HFF-Myc (cell line): Measurements from ENCODE around the gene TFIP11.

ENCODE experiments used
- DNase-seq: peaks from one replicate; pipeline ENCODE4 v3.0.0-alpha.2; 2011; ENCODE audit warnings: low read depth; ENCODE audit errors: extremely low read depth
- H3K4me3 ChIP-seq: replicated peaks from 2 replicates; pipeline ENCODE4 v1.5.1; 2011; ENCODE audit warnings: low read depth, mild to moderate bottlenecking, control low read depth, low read length
- CTCF ChIP-seq: IDR thresholded peaks from 2 replicates; pipeline ENCODE4 v1.5.1; 2012; ENCODE audit warnings: mild to moderate bottlenecking, low read depth, low read length, control low read depth; ENCODE audit errors: missing control alignments

The TFIP11 gene

GRCh38 chr22:26542831-26543230, 30.6 kb upstream of the TFIP11 start:
- TF ChIP-seq CTCF = no peak
- H3K4me3 ChIP-seq = no peak overlapping the region
- DNase-seq = no peak

DNA sequence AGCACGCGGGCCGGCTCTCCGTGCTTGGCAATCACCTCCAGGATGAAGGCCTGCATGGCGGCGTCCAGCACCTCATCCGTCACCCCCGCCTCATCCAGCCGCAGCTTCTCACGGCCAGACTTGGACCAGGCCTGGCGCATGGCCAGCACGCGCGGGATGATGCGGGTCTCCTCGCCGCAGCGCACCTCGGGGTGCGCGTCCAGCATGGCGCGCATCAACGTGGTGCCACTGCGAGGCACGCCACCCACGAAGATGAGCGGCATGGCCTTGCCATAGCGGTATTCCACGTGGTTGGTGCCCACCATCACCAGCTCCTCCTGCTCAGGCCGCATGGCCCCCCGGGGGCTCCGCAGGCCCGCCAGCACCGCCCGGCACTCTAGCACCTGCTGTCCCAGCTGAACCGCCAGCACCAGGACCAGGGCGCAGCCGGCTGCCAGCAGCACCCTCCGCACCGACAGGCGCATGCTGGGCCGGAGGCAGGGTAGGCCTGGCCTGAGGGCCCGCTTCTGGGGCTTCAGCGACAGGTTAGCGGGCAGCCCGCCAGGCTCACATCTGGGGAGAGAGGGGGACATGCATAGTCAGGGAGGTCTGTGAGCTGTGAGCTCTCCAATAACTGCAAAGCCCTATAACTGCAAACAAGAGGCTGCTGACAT, 29.0 kb upstream of the TFIP11 start:
- H3K4me3 ChIP-seq = no peak overlapping the region
- TF ChIP-seq CTCF = no peak
- DNase-seq = no peak

- TF ChIP-seq CTCF = no peak
- DNase-seq = no peak
- no peak overlapping the region for H3K4me3 ChIP-seq
Observed at GRCh38 chr22:26540119-26540518, 27.8 kb upstream of the TFIP11 start.

DNA sequence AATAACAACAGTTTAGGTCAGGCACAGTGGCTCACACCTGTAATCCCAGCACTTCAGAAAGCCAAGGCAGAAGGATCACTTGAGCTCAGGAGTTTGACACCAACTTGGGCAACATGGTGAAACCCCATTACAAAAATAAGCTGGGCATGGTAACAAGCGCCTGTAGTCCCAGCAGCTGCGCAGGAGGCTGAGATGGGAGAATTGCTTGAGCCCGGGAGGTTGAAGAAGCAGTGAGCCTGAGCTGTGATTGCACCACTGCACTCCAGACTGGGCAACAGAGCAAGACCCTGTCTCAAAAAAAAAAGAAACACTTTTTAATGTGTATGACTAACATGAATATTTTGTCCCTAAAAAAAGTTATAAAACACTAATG, 24.5 kb upstream of the TFIP11 start:
- no peak for TF ChIP-seq CTCF
- DNase-seq = no peak
- H3K4me3 ChIP-seq = no peak overlapping the region

DNA sequence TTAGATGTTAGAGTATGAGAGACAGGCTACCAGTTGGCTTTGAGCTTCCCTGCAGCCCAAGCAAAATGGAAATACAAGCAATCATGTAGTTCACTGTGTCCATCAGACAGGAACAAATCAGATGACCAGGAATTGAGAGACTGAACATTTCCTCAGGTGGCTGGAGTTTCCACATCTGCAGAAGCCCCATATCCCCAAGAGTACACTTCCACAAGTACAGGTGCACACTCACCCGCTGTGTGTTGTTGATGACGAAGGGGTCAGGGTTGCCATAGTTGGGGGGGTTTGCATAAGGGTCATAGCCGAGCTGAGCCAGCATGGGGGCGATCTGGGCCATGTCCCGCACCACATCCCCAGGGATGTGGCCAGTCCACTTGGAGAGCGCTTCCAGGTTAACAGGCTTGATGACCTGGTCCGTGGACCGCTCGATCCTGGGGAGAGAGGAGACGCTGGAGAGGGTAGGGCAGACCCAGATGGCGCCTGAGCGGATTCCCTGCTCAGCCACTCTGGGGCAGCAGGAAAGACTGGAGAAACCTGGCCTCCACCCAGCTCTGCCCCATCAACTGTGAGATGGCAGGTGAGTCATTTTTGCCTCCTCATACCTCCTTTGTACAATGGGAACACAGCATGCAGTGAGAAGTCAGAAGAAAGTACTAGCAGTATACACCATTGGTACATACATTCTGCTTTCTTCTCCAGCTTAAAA, 23.9 kb upstream of the TFIP11 start:
- H3K4me3 ChIP-seq = no peak overlapping the region
- no peak for DNase-seq
- TF ChIP-seq CTCF = no peak

DNA sequence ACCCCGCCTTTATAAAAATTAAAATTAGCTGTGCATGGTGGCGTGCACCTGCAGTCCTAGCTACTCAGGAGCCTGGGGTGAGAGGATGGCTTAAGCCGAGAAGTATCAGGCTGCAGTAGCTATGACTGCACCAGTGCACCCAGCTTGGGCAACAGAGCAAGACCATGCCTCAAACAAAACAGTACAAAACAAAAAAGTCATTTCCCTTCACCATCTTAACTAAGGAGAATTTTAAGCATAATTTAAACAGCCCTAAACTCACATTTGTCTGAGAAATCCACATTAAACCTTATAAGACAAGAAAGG, 23.3 kb upstream of the TFIP11 start:
- TF ChIP-seq CTCF = no peak
- H3K4me3 ChIP-seq = no peak overlapping the region
- DNase-seq = no peak
